Tibial artery (tissue), 4 donors: ENCODE results near the gene LIFR.

Experiments used
- DNase-seq, 2 donors: peaks; one replicate each; pipeline ENCODE4 v3.0.0-alpha.2; 2019
- H3K27ac ChIP-seq, 2 donors: fragments of 200-600 bp; sonication (generic) in 1 of 2; 1 replicate in 1 of 2; 2 replicates in 1 of 2; pipeline ENCODE4 v1.5.1; 2018 to 2019; ENCODE audit warnings: mild to moderate bottlenecking in 1 of 2
- H3K27me3 ChIP-seq, 2 donors: fragments of 200-600 bp; sonication (generic) in 1 of 2; one replicate each; pipeline versions ENCODE4 v1.5.1 to v1.6.0; 2016 to 2019
- H3K36me3 ChIP-seq, 3 donors: fragments of 200-600 bp; sonication (generic) in 2 of 3; one replicate each; pipeline ENCODE4 v1.5.1; 2016 to 2019; ENCODE audit warnings: mild to moderate bottlenecking in 2 of 3
- H3K4me1 ChIP-seq, 4 donors: fragments of 200-600 bp; sonication (generic) in 2 of 4; 1 replicate in 3 of 4; 2 replicates in 1 of 4; pipeline ENCODE4 v1.5.1; 2016 to 2019
- H3K4me3 ChIP-seq, 2 donors: fragments of 200-600 bp; sonication (generic) in 1 of 2; 1 replicate in 1 of 2; 2 replicates in 1 of 2; pipeline ENCODE4 v1.5.1; 2018 to 2019; ENCODE audit warnings: mild to moderate bottlenecking in 2 of 2
- H3K9me3 ChIP-seq, 3 donors: fragments of 200-600 bp; sonication (generic) in 1 of 3; one replicate each; pipeline ENCODE4 v1.5.1; 2016 to 2019
- intact Hi-C: fragments of 100-400 bp; cut with DNase I; formaldehyde crosslinking; loops from one replicate; pipeline ENCODE4 v1.15.0; 2023; ENCODE audit warnings: low total_unique reads
- TF ChIP-seq, protein P1 (sequence below), 2 experiments: fragments of 200-600 bp in 1 of 2; fragments of 450-650 bp in 1 of 2; IDR thresholded peaks; one replicate each; pipeline ENCODE4 v1.5.1; 2017 to 2019; ENCODE audit warnings: antibody characterized with exemption in 2 of 2, mild to moderate bottlenecking in 1 of 2, moderate library complexity in 1 of 2

The LIFR gene

DNA sequence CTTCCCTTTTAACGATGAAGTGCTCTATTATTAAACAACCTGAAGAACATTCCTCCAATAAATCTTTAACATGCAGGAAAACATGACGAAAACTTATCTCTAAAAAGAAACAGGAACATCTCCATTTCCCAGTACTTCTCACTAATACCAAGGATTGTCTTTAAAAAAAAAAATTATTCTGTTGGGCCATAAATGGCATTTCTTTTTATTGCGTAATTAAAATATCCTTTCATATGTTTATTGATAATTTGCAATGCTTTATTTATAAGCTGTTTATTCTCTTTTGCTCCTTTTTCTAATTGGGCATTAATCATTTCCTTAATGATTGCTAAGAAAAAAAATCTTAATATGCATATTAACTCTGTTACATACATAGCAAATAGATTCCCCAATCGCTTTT lies 18.9 kb downstream of the LIFR start:
- H3K4me3 ChIP-seq = no peak overlapping the region
- peaks cover 0 to 90% (median 23%) of the 10 kb centered on the region in 4 donors for H3K4me1 ChIP-seq
- no peaks in the 10 kb centered on the region for H3K36me3 ChIP-seq
- no peaks in the 10 kb centered on the region for H3K9me3 ChIP-seq
- H3K27ac ChIP-seq = no peak overlapping the region
- DNase-seq = no peak
- H3K27me3 ChIP-seq = no peaks in the 10 kb centered on the region
- TF ChIP-seq, protein P1, sequence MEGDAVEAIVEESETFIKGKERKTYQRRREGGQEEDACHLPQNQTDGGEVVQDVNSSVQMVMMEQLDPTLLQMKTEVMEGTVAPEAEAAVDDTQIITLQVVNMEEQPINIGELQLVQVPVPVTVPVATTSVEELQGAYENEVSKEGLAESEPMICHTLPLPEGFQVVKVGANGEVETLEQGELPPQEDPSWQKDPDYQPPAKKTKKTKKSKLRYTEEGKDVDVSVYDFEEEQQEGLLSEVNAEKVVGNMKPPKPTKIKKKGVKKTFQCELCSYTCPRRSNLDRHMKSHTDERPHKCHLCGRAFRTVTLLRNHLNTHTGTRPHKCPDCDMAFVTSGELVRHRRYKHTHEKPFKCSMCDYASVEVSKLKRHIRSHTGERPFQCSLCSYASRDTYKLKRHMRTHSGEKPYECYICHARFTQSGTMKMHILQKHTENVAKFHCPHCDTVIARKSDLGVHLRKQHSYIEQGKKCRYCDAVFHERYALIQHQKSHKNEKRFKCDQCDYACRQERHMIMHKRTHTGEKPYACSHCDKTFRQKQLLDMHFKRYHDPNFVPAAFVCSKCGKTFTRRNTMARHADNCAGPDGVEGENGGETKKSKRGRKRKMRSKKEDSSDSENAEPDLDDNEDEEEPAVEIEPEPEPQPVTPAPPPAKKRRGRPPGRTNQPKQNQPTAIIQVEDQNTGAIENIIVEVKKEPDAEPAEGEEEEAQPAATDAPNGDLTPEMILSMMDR (IDR thresholded peaks at IDR 0.05) = no peak
- intact Hi-C loops = no loop called here

DNA sequence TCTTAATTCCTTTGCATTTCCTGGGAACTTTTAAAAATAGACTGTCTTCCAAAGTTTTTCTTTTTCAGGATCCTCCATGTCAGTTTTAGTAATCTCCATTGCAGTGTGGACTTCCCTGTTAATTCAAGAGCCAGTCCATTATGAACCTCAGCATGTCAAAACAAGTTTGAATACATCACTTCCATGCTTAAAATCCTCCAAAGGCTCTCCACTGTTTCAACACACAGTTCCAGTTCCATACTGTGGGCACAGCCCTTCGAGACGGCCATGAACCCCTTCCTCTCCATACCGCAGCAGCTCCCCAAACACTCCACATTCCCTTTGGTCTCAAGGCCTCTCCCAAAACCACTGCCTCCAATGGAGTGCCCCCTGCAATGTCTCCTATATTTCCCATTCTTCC lies 19.5 kb downstream of the LIFR start:
- H3K27me3 ChIP-seq = no peaks in the 10 kb centered on the region
- no peaks in the 10 kb centered on the region for H3K36me3 ChIP-seq
- no peaks in the 10 kb centered on the region for H3K9me3 ChIP-seq
- peaks cover 0 to 90% (median 25%) of the 10 kb centered on the region in 4 donors for H3K4me1 ChIP-seq
- no peak for DNase-seq
- no peak overlapping the region for H3K27ac ChIP-seq
- TF ChIP-seq, protein P1 (IDR thresholded peaks at IDR 0.05) = no peak
- no peak overlapping the region for H3K4me3 ChIP-seq
- intact Hi-C loops = no loop called here

DNA sequence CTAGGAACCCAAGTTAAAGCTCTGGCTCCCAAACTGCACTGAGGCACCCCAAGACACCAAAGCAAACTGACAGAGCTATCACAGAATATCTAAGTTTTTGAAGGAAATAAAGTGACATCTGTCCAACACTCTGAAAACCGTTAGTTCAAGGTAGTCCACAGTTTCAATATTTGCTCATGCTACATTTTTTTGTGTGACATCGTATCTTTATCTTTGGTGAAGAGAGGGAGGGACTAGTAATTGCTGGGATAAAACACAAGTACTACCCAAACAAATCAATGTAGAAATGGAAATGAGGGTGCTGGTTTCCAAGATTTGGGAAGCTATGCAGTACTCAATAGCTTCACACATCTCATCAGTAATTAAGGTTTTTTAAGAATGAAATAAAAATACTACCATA lies 20.6 kb downstream of the LIFR start:
- H3K4me3 ChIP-seq = no peak overlapping the region
- no peaks in the 10 kb centered on the region for H3K27me3 ChIP-seq
- no peaks in the 10 kb centered on the region for H3K9me3 ChIP-seq
- intact Hi-C loops = no loop called here
- no peak for DNase-seq
- peaks cover 0 to 80% (median 23%) of the 10 kb centered on the region in 4 donors for H3K4me1 ChIP-seq
- no peaks in the 10 kb centered on the region for H3K36me3 ChIP-seq
- TF ChIP-seq, protein P1 (IDR thresholded peaks at IDR 0.05) = no peak
- no peak overlapping the region for H3K27ac ChIP-seq

GRCh38 chr5:38535248-38535750 lies 21.1 kb downstream of the LIFR start:
- Histone ChIP-seq H3K4me1 (peaks cover 0 to 74% (median 20%) of the 10 kb centered on the region in 4 donors), H3K27ac (no peak overlapping the region)
- TF ChIP-seq, protein P1 (IDR thresholded peaks at IDR 0.05) = no peak

GRCh38 chr5:38534156-38534453 lies 22.3 kb downstream of the LIFR start:
- TF ChIP-seq, protein P1 (IDR thresholded peaks at IDR 0.05) = no peak
- H3K36me3 ChIP-seq = no peaks in the 10 kb centered on the region
- H3K4me3 ChIP-seq = no peak overlapping the region
- H3K9me3 ChIP-seq = no peaks in the 10 kb centered on the region
- intact Hi-C loops = no loop called here
- peaks cover 0 to 62% (median 14%) of the 10 kb centered on the region in 4 donors for H3K4me1 ChIP-seq
- no peak for DNase-seq
- H3K27ac ChIP-seq = no peak overlapping the region
- no peaks in the 10 kb centered on the region for H3K27me3 ChIP-seq

More at GRCh38 chr5:38535248-38535750, 21.1 kb downstream of the LIFR start:
- H3K9me3 ChIP-seq = no peaks in the 10 kb centered on the region
- H3K36me3 ChIP-seq = no peaks in the 10 kb centered on the region
- no peaks in the 10 kb centered on the region for H3K27me3 ChIP-seq
- intact Hi-C loops = no loop called here
- no peak for DNase-seq
- H3K4me3 ChIP-seq = no peak overlapping the region
